ENCODE data around the gene HMGB4.

HMGB4 gene

DNA sequence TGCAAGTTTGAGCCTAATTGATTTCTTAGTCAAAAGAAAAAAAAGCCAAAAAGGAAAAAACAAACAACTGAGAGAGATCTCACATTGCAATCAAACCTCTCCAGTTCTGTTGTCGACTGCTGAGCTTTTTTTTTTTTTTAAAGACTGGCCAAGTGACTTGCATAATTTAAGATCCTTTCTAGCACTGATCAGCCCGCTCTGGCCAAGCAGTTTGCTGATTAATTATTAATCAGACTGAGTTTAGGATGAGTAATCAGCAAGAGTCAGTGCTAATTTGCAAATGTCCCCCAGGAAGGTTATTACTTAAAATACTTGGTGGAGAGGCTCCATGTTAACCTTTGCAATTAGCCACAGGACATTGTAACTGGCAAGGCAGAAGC, 39.3 kb downstream of the HMGB4 start:
- in situ Hi-C loops (cut with MboI; ENCODE audit: low pct_unique_long_range_greater_than_20kb, low sequenced_read_pairs, unreplicated experiment), result no loop called here
- DNase-seq (ENCODE audit: low spot score), result no peak
- TF ChIP-seq, protein P1, sequence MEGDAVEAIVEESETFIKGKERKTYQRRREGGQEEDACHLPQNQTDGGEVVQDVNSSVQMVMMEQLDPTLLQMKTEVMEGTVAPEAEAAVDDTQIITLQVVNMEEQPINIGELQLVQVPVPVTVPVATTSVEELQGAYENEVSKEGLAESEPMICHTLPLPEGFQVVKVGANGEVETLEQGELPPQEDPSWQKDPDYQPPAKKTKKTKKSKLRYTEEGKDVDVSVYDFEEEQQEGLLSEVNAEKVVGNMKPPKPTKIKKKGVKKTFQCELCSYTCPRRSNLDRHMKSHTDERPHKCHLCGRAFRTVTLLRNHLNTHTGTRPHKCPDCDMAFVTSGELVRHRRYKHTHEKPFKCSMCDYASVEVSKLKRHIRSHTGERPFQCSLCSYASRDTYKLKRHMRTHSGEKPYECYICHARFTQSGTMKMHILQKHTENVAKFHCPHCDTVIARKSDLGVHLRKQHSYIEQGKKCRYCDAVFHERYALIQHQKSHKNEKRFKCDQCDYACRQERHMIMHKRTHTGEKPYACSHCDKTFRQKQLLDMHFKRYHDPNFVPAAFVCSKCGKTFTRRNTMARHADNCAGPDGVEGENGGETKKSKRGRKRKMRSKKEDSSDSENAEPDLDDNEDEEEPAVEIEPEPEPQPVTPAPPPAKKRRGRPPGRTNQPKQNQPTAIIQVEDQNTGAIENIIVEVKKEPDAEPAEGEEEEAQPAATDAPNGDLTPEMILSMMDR (IDR thresholded peaks at IDR 0.05; ENCODE audit: extremely low read depth, insufficient read depth, missing control alignments), result no peak

GRCh38 chr1:33905241-33905640, 41.4 kb downstream of the HMGB4 start:
- TF ChIP-seq, protein P1 (IDR thresholded peaks at IDR 0.05; ENCODE audit: extremely low read depth, insufficient read depth, missing control alignments), result no peak
- no peak for DNase-seq (ENCODE audit: low spot score)
- in situ Hi-C loops (cut with MboI; ENCODE audit: low pct_unique_long_range_greater_than_20kb, low sequenced_read_pairs, unreplicated experiment), result no loop called here

GRCh38 chr1:33906156-33906555, 42.3 kb downstream of the HMGB4 start:
- TF ChIP-seq, protein P1 (IDR thresholded peaks at IDR 0.05; ENCODE audit: extremely low read depth, insufficient read depth, missing control alignments), result no peak
- DNase-seq (ENCODE audit: low spot score), result no peak
- in situ Hi-C loops (cut with MboI; ENCODE audit: low pct_unique_long_range_greater_than_20kb, low sequenced_read_pairs, unreplicated experiment), result no loop called here

DNA sequence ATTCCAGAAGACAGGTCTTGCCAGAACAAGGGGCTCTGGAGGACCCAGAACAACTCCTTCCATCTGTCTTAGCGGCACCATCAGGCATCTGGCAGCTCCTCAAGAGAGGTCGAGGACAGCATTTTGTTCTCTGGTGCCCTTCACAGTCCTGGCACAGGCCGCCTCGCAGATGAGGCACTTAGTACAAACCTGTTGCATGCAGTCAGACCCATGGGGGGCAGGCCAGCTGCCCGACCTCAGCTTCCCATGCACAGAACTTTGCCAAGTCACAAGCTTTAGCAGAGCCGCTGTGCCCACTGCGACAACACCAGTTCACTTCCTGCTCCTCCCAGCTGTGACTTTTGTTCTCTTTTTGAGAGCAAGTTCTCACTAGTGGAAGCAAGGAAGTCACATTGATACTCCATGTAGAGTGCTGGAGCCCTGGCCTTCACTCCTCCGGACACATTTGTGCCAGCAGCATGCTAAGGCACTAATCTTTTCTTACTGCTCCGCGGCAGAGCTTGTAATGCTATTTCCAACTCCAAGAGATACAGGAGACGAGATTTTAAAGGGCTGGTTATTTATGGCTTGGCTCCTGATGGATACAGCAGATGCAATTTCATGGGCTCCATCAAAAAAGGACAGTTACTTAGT, 44.6 kb downstream of the HMGB4 start:
- no peak for DNase-seq (ENCODE audit: low spot score)
- in situ Hi-C loops (cut with MboI; ENCODE audit: low pct_unique_long_range_greater_than_20kb, low sequenced_read_pairs, unreplicated experiment), result no loop called here
- TF ChIP-seq, protein P1 (IDR thresholded peaks at IDR 0.05; ENCODE audit: extremely low read depth, insufficient read depth, missing control alignments), result no peak

All from GM13977 (cell line).